Gastrocnemius medialis (tissue), 4 donors: ENCODE measurements around the gene MTAP. TPM values are rescaled to one million over a fixed set of nuclear protein-coding genes. Genes with fewer than 3 reads are reported as not detected.
"Not testable (repeated sequence)": the region's sequence is repeated elsewhere in the genome, so short reads cannot be mapped to it uniquely, and the experiment has no call there.

ENCODE experiments used
- ATAC-seq, 2 donors: fragments of 150-250 bp; one replicate each; pipeline ENCODE4 v1.9.1; 2016
- DNase-seq, 2 donors: peaks; one replicate each; pipeline ENCODE4 v3.0.0-alpha.2; 2019
- H3K27ac ChIP-seq, 4 donors: fragments of 200-600 bp; sonication (generic); 1 replicate in 1 of 4; 2 replicates in 3 of 4; pipeline ENCODE4 v1.5.1; 2016 to 2018; ENCODE audit warnings: mild to moderate bottlenecking in 2 of 4, moderate library complexity in 1 of 4
- H3K27me3 ChIP-seq, 3 donors: fragments of 200-600 bp; sonication (generic) in 2 of 3; 1 replicate in 1 of 3; 2 replicates in 2 of 3; pipeline versions ENCODE4 v1.5.1 to v1.6.0; 2016 to 2019; ENCODE audit warnings: mild to moderate bottlenecking in 1 of 3, moderate library complexity in 1 of 3
- H3K36me3 ChIP-seq, 2 donors: fragments of 200-600 bp; sonication (generic) in 1 of 2; one replicate each; pipeline ENCODE4 v1.5.1; 2017 to 2018
- H3K4me1 ChIP-seq, 2 donors: fragments of 200-600 bp; sonication (generic) in 1 of 2; one replicate each; pipeline ENCODE4 v1.5.1; 2016 to 2017; ENCODE audit warnings: mild to moderate bottlenecking in 2 of 2
- H3K4me3 ChIP-seq, 4 donors: fragments of 200-600 bp; sonication (generic) in 3 of 4; 1 replicate in 1 of 4; 2 replicates in 3 of 4; pipeline ENCODE4 v1.5.1; 2016 to 2019; ENCODE audit warnings: mild to moderate bottlenecking in 2 of 4
- H3K9me3 ChIP-seq, 3 donors: fragments of 200-600 bp; sonication (generic) in 2 of 3; 1 replicate in 1 of 3; 2 replicates in 2 of 3; pipeline ENCODE4 v1.5.1; 2016 to 2019
- POLR2A ChIP-seq, 2 donors: fragments of 450-650 bp; IDR thresholded peaks; one replicate each; pipeline ENCODE4 v1.6.1; 2017; ENCODE audit warnings: antibody characterized with exemption in 2 of 2, mild to moderate bottlenecking in 2 of 2, moderate library complexity in 2 of 2
- in situ Hi-C, 4 donors: fragments of 200-750 bp; cut with MboI; loops; one replicate each; pipeline versions ENCODE4 v1.15.0 to v1.8.0; 2017; ENCODE audit warnings: low sequenced_read_pairs in 4 of 4
- intact Hi-C: fragments of 100-400 bp; cut with DNase I; formaldehyde crosslinking; loops from one replicate; pipeline ENCODE4 v1.15.1; 2023; ENCODE audit warnings: low total_unique reads
- total RNA-seq, 4 donors: library from RNA; depleted of rRNA; stranded (reverse); fragments of >200 nt; gene quantifications; one replicate each; pipeline versions ENCODE4 v1.1.0 to v1.2.3, GENCODE V29; 2016
- TF ChIP-seq, protein P1 (sequence below), 5 experiments: fragments of 450-650 bp in 3 of 5; fragments of 200-600 bp in 2 of 5; sonication (generic) in 2 of 5; IDR thresholded peaks in 4 of 5; conservative IDR thresholded peaks in 1 of 5; 1 replicate in 4 of 5; 2 replicates in 1 of 5; pipeline ENCODE4 v1.5.1; 2016 to 2019; ENCODE audit warnings: antibody characterized with exemption in 5 of 5, mild to moderate bottlenecking in 3 of 5, moderate library complexity in 3 of 5

The MTAP gene
- total RNA-seq, 4 donors from 2014 or later: 6.2 to 11.0 (median 9.4) TPM

DNA sequence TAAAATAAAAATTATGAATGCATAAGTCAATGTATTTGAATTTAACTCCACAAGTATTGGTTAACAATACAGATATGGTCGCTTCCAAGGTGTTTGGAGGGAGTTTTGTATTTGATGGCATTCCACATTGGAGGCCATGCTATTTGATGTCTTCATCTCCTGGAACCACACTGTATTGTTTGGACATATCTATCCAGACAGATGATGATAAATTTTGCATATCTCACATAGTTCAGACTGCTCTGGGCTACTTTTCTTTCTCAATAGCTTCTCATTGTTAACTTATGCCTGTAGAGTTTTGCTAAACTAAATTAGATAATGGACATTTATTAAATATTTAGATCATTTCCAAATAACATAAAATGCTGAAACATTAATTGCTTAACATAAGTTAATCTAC is 133.7 kb downstream of the MTAP start:
- Histone ChIP-seq H3K4me3 (no peak overlapping the region), H3K36me3 (peaks cover 0 to 2% of the 10 kb centered on the region in 2 donors), H3K27ac (no peak overlapping the region), H3K4me1 (no peaks in the 10 kb centered on the region), H3K9me3 (no peaks in the 10 kb centered on the region), H3K27me3 (no peaks in the 10 kb centered on the region)
- ATAC-seq (no peak), DNase-seq (no peak)
- in situ Hi-C loops (no loop called here), intact Hi-C loops (no loop called here)
- TF ChIP-seq, protein P1, sequence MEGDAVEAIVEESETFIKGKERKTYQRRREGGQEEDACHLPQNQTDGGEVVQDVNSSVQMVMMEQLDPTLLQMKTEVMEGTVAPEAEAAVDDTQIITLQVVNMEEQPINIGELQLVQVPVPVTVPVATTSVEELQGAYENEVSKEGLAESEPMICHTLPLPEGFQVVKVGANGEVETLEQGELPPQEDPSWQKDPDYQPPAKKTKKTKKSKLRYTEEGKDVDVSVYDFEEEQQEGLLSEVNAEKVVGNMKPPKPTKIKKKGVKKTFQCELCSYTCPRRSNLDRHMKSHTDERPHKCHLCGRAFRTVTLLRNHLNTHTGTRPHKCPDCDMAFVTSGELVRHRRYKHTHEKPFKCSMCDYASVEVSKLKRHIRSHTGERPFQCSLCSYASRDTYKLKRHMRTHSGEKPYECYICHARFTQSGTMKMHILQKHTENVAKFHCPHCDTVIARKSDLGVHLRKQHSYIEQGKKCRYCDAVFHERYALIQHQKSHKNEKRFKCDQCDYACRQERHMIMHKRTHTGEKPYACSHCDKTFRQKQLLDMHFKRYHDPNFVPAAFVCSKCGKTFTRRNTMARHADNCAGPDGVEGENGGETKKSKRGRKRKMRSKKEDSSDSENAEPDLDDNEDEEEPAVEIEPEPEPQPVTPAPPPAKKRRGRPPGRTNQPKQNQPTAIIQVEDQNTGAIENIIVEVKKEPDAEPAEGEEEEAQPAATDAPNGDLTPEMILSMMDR (IDR thresholded peaks at IDR 0.05 in 4 of 5, conservative IDR thresholded peaks at IDR 0.05 in 1 of 5): no peak
- TF ChIP-seq POLR2A (IDR thresholded peaks at IDR 0.05): no peak

DNA sequence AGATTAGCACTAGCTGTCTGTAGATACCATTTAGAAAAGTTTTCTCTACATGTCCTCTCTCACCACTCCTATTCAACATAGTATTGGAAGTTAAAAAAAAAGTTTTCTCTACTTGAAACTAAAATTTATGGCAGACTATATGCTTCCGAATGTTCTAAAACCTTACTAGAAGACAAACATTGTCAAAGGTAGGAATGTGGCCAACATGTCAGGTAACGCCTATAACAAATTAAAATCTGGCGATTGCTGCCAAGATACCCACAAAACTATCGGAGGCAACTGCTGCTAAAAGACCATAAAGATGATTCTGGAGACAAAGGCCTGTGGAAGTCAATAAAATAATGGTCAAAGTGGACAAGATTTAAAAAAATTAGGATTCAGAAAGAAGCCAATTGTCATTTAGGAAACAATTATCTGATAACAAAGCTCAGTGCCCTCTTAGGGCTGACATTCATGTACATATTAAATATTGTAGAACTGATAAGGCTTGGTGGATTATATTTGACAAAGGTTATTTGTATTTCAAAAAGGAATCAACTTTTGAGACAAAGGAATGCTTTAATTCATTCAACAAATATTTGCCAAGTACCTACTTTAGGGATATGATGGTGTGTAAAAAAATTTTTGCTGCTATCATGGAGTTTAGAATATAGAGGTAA is 139.0 kb downstream of the MTAP start:
- Histone ChIP-seq H3K36me3 (no peaks in the 10 kb centered on the region), H3K4me3 (no peak overlapping the region), H3K27ac (no peak overlapping the region), H3K4me1 (no peaks in the 10 kb centered on the region), H3K9me3 (no peaks in the 10 kb centered on the region), H3K27me3 (no peaks in the 10 kb centered on the region)
- no peak for TF ChIP-seq POLR2A (IDR thresholded peaks at IDR 0.05)
- TF ChIP-seq, protein P1 (IDR thresholded peaks at IDR 0.05 in 4 of 5, conservative IDR thresholded peaks at IDR 0.05 in 1 of 5): no peak
- ATAC-seq (no peak), DNase-seq (no peak)
- intact Hi-C loops: no loop called here
- in situ Hi-C loops: no loop called here

DNA sequence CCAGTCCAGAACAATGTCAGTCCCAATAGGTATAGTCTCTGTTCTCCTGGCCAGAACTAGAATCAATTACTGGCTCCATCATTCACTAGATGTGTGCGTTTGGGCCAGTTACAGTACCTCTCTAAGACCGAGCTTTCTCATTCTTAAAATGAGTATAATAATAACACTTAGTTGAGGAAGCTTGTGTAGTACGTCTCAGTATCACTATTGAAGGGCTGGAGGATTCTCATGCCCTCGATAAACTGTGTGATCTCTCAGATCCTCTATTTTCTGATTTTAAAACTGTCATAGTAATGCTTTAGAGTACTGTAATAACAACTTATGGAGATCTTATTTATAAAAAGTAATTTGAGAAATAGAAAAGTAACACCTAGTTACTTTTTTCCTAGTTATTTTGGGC is 141.0 kb downstream of the MTAP start:
- Histone ChIP-seq H3K27ac (no peak overlapping the region), H3K36me3 (no peaks in the 10 kb centered on the region), H3K4me1 (no peaks in the 10 kb centered on the region), H3K9me3 (no peaks in the 10 kb centered on the region), H3K27me3 (no peaks in the 10 kb centered on the region), H3K4me3 (no peak overlapping the region)
- in situ Hi-C loops (no loop called here), intact Hi-C loops (no loop called here)
- no peak for TF ChIP-seq POLR2A (IDR thresholded peaks at IDR 0.05)
- TF ChIP-seq, protein P1 (IDR thresholded peaks at IDR 0.05 in 4 of 5, conservative IDR thresholded peaks at IDR 0.05 in 1 of 5): no peak
- ATAC-seq: no peak
- no peak for DNase-seq

DNA sequence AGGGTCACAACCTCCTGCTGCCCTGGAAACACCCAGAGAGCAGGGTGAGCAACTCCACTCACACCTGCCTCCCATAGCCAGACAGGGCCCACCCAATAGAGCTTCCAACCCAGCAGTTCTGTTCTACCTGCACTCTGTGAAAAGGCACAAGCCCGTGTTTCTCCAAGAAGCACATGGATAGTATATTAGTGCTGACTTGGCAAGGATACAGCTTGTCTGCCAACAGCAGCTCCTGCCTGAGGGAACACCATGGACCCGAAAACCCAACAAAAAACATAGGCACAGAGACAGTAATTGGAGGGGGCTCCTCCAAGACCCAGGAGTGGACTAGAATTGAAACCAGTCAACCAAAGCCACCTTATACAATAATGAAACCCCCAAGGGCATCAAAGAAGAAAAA is 143.2 kb downstream of the MTAP start:
- no peak for TF ChIP-seq POLR2A (IDR thresholded peaks at IDR 0.05)
- TF ChIP-seq, protein P1 (IDR thresholded peaks at IDR 0.05 in 4 of 5, conservative IDR thresholded peaks at IDR 0.05 in 1 of 5): no peak
- Histone ChIP-seq H3K27ac (no peak overlapping the region), H3K27me3 (no peaks in the 10 kb centered on the region), H3K36me3 (no peaks in the 10 kb centered on the region), H3K9me3 (no peaks in the 10 kb centered on the region), H3K4me1 (no peaks in the 10 kb centered on the region), H3K4me3 (no peak overlapping the region)
- DNase-seq: no peak
- intact Hi-C loops: no loop called here
- in situ Hi-C loops: no loop called here
- no peak for ATAC-seq

DNA sequence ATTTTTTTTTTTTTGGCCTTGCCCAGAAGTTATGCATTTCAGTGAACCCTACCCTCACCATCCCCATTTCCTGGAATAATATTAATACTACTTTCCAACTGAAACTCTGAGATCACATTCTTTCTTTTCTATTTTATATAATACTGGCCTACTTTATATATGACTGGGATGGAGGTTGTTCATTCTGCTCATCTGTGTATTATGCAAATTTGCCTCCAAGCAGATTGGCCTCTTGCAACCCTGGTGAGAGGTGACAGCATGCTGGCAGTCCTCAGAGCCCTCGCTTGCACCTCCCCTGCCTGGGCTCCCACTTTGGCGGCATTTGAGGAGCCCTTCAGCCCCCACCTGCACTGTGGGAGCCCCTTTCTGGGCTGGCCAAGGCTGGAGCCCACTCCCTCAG is 156.4 kb downstream of the MTAP start:
- DNase-seq (no peak), ATAC-seq (no peak)
- intact Hi-C loops (no loop called here), in situ Hi-C loops (no loop called here)
- no peaks in the 10 kb centered on the region for H3K36me3 ChIP-seq
- no peaks in the 10 kb centered on the region for H3K4me1 ChIP-seq
- H3K9me3 ChIP-seq: no peaks in the 10 kb centered on the region
- peaks cover 6 to 15% (median 7%) of the 10 kb centered on the region in 3 donors for H3K27me3 ChIP-seq
- H3K4me3 ChIP-seq: no peak overlapping the region
- no peak overlapping the region for H3K27ac ChIP-seq
- TF ChIP-seq, protein P1 (IDR thresholded peaks at IDR 0.05 in 4 of 5, conservative IDR thresholded peaks at IDR 0.05 in 1 of 5): no peak
- no peak for TF ChIP-seq POLR2A (IDR thresholded peaks at IDR 0.05)

DNA sequence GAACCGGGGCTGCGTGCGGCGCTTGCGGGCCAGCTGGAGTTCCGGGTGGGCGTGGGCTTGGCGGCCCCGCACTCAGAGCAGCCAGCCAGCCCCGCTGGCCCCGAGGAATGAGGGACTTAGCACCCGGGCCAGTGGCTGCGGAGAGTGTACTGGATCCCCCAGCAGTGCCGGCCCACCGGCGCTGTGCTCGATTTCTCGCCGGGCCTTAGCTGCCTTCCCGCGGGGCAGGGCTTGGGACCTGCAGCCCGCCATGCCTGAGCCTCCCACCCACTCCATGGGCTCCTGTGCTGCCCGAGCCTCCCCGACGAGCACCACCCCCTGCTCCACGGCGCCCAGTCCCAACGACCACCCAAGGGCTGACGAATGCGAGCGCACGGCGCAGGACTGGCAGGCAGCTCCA is 156.8 kb downstream of the MTAP start:
- H3K27ac ChIP-seq, in situ Hi-C loops, intact Hi-C loops, DNase-seq, H3K4me1 ChIP-seq, H3K36me3 ChIP-seq, ATAC-seq, H3K4me3 ChIP-seq, H3K9me3 ChIP-seq: not testable (repeated sequence)
- peaks cover 11 to 20% (median 11%) of the 10 kb centered on the region in 3 donors for H3K27me3 ChIP-seq
